ENCODE data around the gene TIAM2. TPM values are rescaled to one million over a fixed set of nuclear protein-coding genes. Genes with fewer than 3 reads are reported as not detected.

The TIAM2 gene
- total and polyA plus RNA-seq, 2 donors (not counting 3 experiments of a cell fraction or from before 2014, with no cell fraction given): 9.6 to 18.5 TPM

DNA sequence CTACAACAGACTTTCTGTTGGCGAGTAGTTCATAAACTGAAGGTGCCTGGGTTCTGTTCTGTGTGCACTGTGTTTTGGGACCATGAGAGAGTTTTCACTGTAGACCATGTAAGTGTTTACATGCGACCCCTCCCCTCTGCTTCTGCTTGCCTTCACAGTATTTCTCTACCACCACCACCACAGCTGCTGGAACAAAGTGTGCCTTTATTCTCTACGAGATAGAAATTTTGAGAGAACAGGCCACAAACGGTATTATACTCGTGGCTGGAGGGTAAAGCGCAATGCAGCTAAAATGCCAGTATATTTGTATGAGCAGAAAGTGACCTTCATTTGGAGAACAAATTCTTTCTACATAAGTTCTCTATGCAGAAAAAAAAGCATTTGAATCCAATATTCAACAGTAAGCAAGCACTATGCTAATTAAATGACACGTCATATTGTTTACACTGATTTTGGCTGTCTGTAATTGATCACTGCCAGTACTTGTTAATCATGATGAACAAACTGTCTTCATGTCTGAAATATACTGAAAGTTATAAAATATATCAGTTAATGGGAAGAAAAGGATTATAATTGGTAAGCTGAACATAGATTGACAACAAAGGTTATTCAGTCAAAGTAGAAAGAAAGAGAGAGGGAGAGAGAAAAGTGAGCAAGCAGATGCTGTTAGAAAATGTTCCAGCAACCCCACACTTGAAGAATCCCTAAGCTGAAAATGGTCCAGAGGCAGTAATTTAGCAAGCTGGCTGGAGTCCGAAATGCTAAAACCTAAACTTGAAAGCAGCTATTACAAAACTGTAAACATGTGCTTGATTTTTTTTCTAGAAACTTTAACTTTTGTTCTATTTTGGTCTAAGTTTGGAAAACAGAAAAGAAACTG, 277.5 kb downstream of the TIAM2 start:
- no peak for FAIRE-seq

More for the DNA sequence above, 277.5 kb downstream of the TIAM2 start:
- TF ChIP-seq MYC (IDR thresholded peaks at IDR 0.05; ENCODE audit: low read depth, low read length) (no peak), FOS (IDR thresholded peaks at IDR 0.05; ENCODE audit: borderline replicate concordance, insufficient read depth, low read length) (no peak), JUN (IDR thresholded peaks at IDR 0.05; ENCODE audit: borderline replicate concordance, insufficient read depth, insufficient read length, low read depth) (no peak), POLR2AphosphoS5 (IDR thresholded peaks at IDR 0.05; ENCODE audit: insufficient read depth, low read depth, low read length) (no peak), GATA2 (IDR thresholded peaks at IDR 0.05; ENCODE audit: insufficient read depth, insufficient read length, low read depth, low read length) (no peak), EZH2 (IDR thresholded peaks at IDR 0.05; ENCODE audit: borderline replicate concordance, low read depth, low read length, severe bottlenecking) (no peak), POLR2A (IDR thresholded peaks at IDR 0.05; ENCODE audit: low read depth, low read length) (no peak)
- TF ChIP-seq, protein P1, sequence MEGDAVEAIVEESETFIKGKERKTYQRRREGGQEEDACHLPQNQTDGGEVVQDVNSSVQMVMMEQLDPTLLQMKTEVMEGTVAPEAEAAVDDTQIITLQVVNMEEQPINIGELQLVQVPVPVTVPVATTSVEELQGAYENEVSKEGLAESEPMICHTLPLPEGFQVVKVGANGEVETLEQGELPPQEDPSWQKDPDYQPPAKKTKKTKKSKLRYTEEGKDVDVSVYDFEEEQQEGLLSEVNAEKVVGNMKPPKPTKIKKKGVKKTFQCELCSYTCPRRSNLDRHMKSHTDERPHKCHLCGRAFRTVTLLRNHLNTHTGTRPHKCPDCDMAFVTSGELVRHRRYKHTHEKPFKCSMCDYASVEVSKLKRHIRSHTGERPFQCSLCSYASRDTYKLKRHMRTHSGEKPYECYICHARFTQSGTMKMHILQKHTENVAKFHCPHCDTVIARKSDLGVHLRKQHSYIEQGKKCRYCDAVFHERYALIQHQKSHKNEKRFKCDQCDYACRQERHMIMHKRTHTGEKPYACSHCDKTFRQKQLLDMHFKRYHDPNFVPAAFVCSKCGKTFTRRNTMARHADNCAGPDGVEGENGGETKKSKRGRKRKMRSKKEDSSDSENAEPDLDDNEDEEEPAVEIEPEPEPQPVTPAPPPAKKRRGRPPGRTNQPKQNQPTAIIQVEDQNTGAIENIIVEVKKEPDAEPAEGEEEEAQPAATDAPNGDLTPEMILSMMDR (IDR thresholded peaks at IDR 0.05; ENCODE audit: extremely low read depth in 1 of 2, insufficient read depth in 1 of 2, low read depth in 1 of 2, low read length in 2 of 2): no peak
- TF ChIP-seq, protein P2, sequence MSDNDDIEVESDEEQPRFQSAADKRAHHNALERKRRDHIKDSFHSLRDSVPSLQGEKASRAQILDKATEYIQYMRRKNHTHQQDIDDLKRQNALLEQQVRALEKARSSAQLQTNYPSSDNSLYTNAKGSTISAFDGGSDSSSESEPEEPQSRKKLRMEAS (IDR thresholded peaks at IDR 0.05; ENCODE audit: insufficient read depth, insufficient read length): no peak
- Histone ChIP-seq H3K4me1 (ENCODE audit: control insufficient read depth, extremely low read depth, insufficient read depth, low read length) (peaks cover 36% of the 10 kb centered on the region), H3K9ac (replicated peaks; ENCODE audit: extremely low read depth, insufficient read depth, low read length) (peak overlapping the region; percentile 71), H2AFZ (ENCODE audit: low read depth, low read length) (no peak overlapping the region), H3K79me2 (ENCODE audit: control insufficient read depth, insufficient read depth, low read length) (peaks cover 19% of the 10 kb centered on the region), H3K4me2 (ENCODE audit: insufficient read depth, low read length) (peak overlapping the region; percentile 48), H3K9me1 (replicated peaks; ENCODE audit: control insufficient read depth, extremely low read depth, insufficient read depth, low read length) (no peaks in the 10 kb centered on the region), H3K27ac (ENCODE audit: insufficient read depth, low read depth, low read length) (peak overlapping the region; percentile 97), H3K36me3 (ENCODE audit: control insufficient read depth in 2 of 2, extremely low read depth in 1 of 2, insufficient read depth in 2 of 2, low read length in 2 of 2) (peaks cover 0 to 6% of the 10 kb centered on the region in 2 experiments), H3K4me3 (replicated peaks in 1 of 3; ENCODE audit: insufficient read depth in 1 of 3, low read depth in 1 of 3, low read length in 3 of 3) (no peak overlapping the region), H4K20me1 (replicated peaks; ENCODE audit: control insufficient read depth, extremely low read depth, insufficient read depth, low read length) (no peaks in the 10 kb centered on the region), H3K9me3 (replicated peaks; ENCODE audit: control insufficient read depth, insufficient read depth, low read length) (no peaks in the 10 kb centered on the region), H3K27me3 (ENCODE audit: control insufficient read depth in 2 of 2, insufficient read depth in 2 of 2, low read length in 2 of 2) (no peaks in the 10 kb centered on the region)
- CTCF ChIA-PET: interaction anchor here (0.8 to 1.7 kb wide), 3 partner anchors 26 to 345 kb away, joined by 3 read pairs; no protein-coding TSS in a partner anchor
- BruUV-seq (replicated peaks): TSS peak; percentile 32
- POLR2A ChIA-PET: no interaction called here
- intact Hi-C loops (cut with micrococcal nuclease): loop anchor here (1.0 kb wide), 2 partner anchors 42 to 83 kb away; partner anchors contain the start of gene TFB1M
- dilution Hi-C loops (cut with MboI; ENCODE audit: extremely low pct_ligation_motif_present, low sequenced_read_pairs): no loop called here
- no peak for DNase-seq (ENCODE audit: low read depth, low spot score)

Data from endothelial cell of umbilical vein (primary cell).